ENCODE data around the gene IRGQ. TPM values are rescaled to one million over a fixed set of nuclear protein-coding genes. Genes with fewer than 3 reads are reported as not detected.

IRGQ gene
- polyA plus RNA-seq, 3 donors = 1.8 to 49.6 (median 2.9) TPM

- Mint-ChIP-seq H3K4me3 (no peak overlapping the region), H3K27me3 (ENCODE audit: low read depth in 3 of 3) (peaks cover 0 to 3% (median 0%) of the 10 kb centered on the region in 3 donors), H3K36me3 (peaks cover 40 to 54% of the 10 kb centered on the region in 2 donors), H3K4me1 (peaks cover 16% of the 10 kb centered on the region), H3K27ac (no peak overlapping the region), H3K9me3 (no peaks in the 10 kb centered on the region)
- Histone ChIP-seq H3K4me3 (replicated peaks in 1 of 3; ENCODE audit: low read depth in 2 of 3, low read length in 3 of 3) (no peak overlapping the region), H3K79me2 (ENCODE audit: insufficient read depth, low read length) (peaks cover 14% of the 10 kb centered on the region), H3K36me3 (replicated peaks in 1 of 2; ENCODE audit: control insufficient read depth in 1 of 2, insufficient read depth in 2 of 2, low read length in 2 of 2) (peaks cover 20 to 31% of the 10 kb centered on the region in 2 donors), H3K4me1 (ENCODE audit: control insufficient read depth in 1 of 2, insufficient read depth in 2 of 2, low read length in 2 of 2) (peaks cover 23 to 28% of the 10 kb centered on the region in 2 donors), H4K20me1 (ENCODE audit: insufficient read depth, low read length) (peaks cover 15% of the 10 kb centered on the region), H3K4me2 (replicated peaks; ENCODE audit: extremely low read depth, low read length, poor library complexity, severe bottlenecking) (no peak overlapping the region), H3K9me3 (replicated peaks in 1 of 2; ENCODE audit: control insufficient read depth in 1 of 2, insufficient read depth in 1 of 2, low read length in 2 of 2) (no peaks in the 10 kb centered on the region), H3K9ac (ENCODE audit: insufficient read depth, low read length, poor library complexity, severe bottlenecking) (no peak overlapping the region), H3K27me3 (ENCODE audit: control insufficient read depth in 2 of 2, insufficient read depth in 2 of 2, low read length in 2 of 2) (no peaks in the 10 kb centered on the region), H2AFZ (ENCODE audit: insufficient read depth, low read depth, low read length, poor library complexity, severe bottlenecking) (no peak overlapping the region), H3K27ac (ENCODE audit: low read depth in 1 of 2, low read length in 2 of 2) (no peak overlapping the region)
- DNase-seq = no peak
- TF ChIP-seq CTCF (IDR thresholded peaks at IDR 0.05) = no peak
- intact Hi-C loops (cut with micrococcal nuclease) = loop anchor here in 1 of 2 donors (10.0 kb wide), 1 partner anchor 57 kb away; the partner anchor contains the start of gene ZNF575
- WGBS (ENCODE audit: insufficient coverage) = 97% methylated on average over 60 of the region's 63 CpGs
Measured at GRCh38 chr19:43591904-43592772, 3.8 kb downstream of the IRGQ start.

- Histone ChIP-seq H2AFZ (ENCODE audit: insufficient read depth, low read depth, low read length, poor library complexity, severe bottlenecking) (no peak overlapping the region), H3K4me3 (replicated peaks in 1 of 3; ENCODE audit: low read depth in 2 of 3, low read length in 3 of 3) (no peak overlapping the region), H3K36me3 (replicated peaks in 1 of 2; ENCODE audit: control insufficient read depth in 1 of 2, insufficient read depth in 2 of 2, low read length in 2 of 2) (peaks cover 20 to 37% of the 10 kb centered on the region in 2 donors)
Measured at GRCh38 chr19:43589678-43590077, 6.3 kb downstream of the IRGQ start.

More at GRCh38 chr19:43589678-43590077, 6.3 kb downstream of the IRGQ start:
- peak overlapping the region in 2 of 7 donors; percentile 70 to 77 for H3K27ac Mint-ChIP-seq
- peaks cover 0 to 3% (median 0%) of the 10 kb centered on the region in 3 donors for H3K27me3 Mint-ChIP-seq (ENCODE audit: low read depth in 3 of 3)
- no peak overlapping the region for H3K9ac ChIP-seq (ENCODE audit: insufficient read depth, low read length, poor library complexity, severe bottlenecking)
- peaks cover 47 to 68% of the 10 kb centered on the region in 2 donors for H3K36me3 Mint-ChIP-seq
- H3K9me3 ChIP-seq (replicated peaks in 1 of 2; ENCODE audit: control insufficient read depth in 1 of 2, insufficient read depth in 1 of 2, low read length in 2 of 2) = no peaks in the 10 kb centered on the region
- H3K4me1 Mint-ChIP-seq = peaks cover 8% of the 10 kb centered on the region
- peaks cover 15% of the 10 kb centered on the region for H4K20me1 ChIP-seq (ENCODE audit: insufficient read depth, low read length)
- intact Hi-C loops (cut with micrococcal nuclease) = loop anchor here in 1 of 2 donors (10.0 kb wide), 1 partner anchor 55 kb away; the partner anchor contains the start of gene ZNF575
- no peaks in the 10 kb centered on the region for H3K27me3 ChIP-seq (ENCODE audit: control insufficient read depth in 2 of 2, insufficient read depth in 2 of 2, low read length in 2 of 2)
- H3K4me3 Mint-ChIP-seq = no peak overlapping the region
- H3K9me3 Mint-ChIP-seq = no peaks in the 10 kb centered on the region
- peaks cover 7 to 11% of the 10 kb centered on the region in 2 donors for H3K4me1 ChIP-seq (ENCODE audit: control insufficient read depth in 1 of 2, insufficient read depth in 2 of 2, low read length in 2 of 2)
- peaks cover 6% of the 10 kb centered on the region for H3K79me2 ChIP-seq (ENCODE audit: insufficient read depth, low read length)
- TF ChIP-seq CTCF (IDR thresholded peaks at IDR 0.05) = no peak
- no peak overlapping the region for H3K27ac ChIP-seq (ENCODE audit: low read depth in 1 of 2, low read length in 2 of 2)
- no peak overlapping the region for H3K4me2 ChIP-seq (replicated peaks; ENCODE audit: extremely low read depth, low read length, poor library complexity, severe bottlenecking)
- DNase-seq = no peak
- WGBS (ENCODE audit: insufficient coverage) = 31% methylated on average over 4 of the region's 6 CpGs

Data from CD14-positive monocyte (primary cell).